ENCODE measurements around the gene SERPINB5. TPM values are rescaled to one million over a fixed set of nuclear protein-coding genes. Genes with fewer than 3 reads are reported as not detected.

The SERPINB5 gene
- total RNA-seq, 1 donor from 2014 or later = not detected

- ATAC-seq = no peak
- no peak overlapping the region for H3K4me3 ChIP-seq
- H3K4me1 ChIP-seq = peaks cover 13% of the 10 kb centered on the region
- intact Hi-C loops (cut with DNase I) = no loop called here
- H3K27me3 ChIP-seq (ENCODE audit: low read depth) = no peaks in the 10 kb centered on the region
- no peak for DNase-seq
- TF ChIP-seq, protein P1, sequence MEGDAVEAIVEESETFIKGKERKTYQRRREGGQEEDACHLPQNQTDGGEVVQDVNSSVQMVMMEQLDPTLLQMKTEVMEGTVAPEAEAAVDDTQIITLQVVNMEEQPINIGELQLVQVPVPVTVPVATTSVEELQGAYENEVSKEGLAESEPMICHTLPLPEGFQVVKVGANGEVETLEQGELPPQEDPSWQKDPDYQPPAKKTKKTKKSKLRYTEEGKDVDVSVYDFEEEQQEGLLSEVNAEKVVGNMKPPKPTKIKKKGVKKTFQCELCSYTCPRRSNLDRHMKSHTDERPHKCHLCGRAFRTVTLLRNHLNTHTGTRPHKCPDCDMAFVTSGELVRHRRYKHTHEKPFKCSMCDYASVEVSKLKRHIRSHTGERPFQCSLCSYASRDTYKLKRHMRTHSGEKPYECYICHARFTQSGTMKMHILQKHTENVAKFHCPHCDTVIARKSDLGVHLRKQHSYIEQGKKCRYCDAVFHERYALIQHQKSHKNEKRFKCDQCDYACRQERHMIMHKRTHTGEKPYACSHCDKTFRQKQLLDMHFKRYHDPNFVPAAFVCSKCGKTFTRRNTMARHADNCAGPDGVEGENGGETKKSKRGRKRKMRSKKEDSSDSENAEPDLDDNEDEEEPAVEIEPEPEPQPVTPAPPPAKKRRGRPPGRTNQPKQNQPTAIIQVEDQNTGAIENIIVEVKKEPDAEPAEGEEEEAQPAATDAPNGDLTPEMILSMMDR (IDR thresholded peaks at IDR 0.05) = no peak
- no peaks in the 10 kb centered on the region for H3K9me3 ChIP-seq
- H3K36me3 ChIP-seq = no peaks in the 10 kb centered on the region
- no peak overlapping the region for H3K27ac ChIP-seq
These were observed 75.0 kb downstream of the SERPINB5 start for GRCh38 chr18:63551769-63552168.

DNA sequence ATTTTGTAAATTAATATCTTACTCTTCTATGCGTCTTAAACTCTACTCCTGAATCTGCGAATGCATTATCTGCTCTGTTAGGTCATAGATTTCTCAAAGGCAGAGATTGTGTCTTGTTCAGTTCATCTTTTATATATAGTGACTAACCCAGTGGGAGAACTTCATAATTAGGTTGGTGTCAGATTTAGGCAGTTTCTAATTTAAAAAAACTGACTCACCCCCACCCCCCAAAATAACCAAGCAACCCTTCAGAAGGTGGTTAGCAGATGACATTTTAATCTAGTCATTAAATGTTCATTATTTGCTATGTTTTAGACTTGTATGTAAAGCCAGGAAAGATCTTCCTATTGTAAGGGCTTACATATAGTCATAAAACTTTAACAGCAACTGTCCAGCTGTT is 75.8 kb downstream of the SERPINB5 start:
- DNase-seq (no peak), ATAC-seq (no peak)
- no peak overlapping the region for H3K27ac ChIP-seq
- no peak overlapping the region for H3K4me3 ChIP-seq
- TF ChIP-seq, protein P1 (IDR thresholded peaks at IDR 0.05) = no peak
- H3K4me1 ChIP-seq = peaks cover 13% of the 10 kb centered on the region
- H3K27me3 ChIP-seq (ENCODE audit: low read depth) = no peaks in the 10 kb centered on the region
- intact Hi-C loops (cut with DNase I) = no loop called here
- no peaks in the 10 kb centered on the region for H3K9me3 ChIP-seq
- H3K36me3 ChIP-seq = no peaks in the 10 kb centered on the region

DNA sequence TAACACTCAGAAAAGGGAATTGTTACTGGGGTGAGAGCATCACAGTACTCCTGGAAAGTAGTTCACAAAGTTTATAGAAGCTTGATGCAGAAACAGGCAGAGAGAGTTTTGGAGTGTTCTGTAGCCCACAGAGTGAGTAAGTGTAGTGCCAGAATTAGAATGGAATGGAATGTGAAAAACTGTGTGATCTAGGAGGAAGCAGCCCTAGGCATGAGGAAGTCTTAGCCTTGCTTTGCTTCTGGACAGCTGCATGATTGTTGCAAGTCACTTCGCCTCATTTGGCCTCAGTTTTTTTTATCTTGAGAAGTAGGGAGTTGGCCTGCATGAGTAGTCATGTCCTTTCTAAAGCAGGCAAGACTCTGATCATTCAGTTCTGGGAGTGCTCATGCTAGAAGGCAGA is 76.3 kb downstream of the SERPINB5 start:
- ATAC-seq (peak; percentile 93 to 95), DNase-seq (no peak)
- TF ChIP-seq, protein P1 (IDR thresholded peaks at IDR 0.05) = no peak
- peaks cover 13% of the 10 kb centered on the region for H3K4me1 ChIP-seq
- H3K27ac ChIP-seq = no peak overlapping the region
- H3K36me3 ChIP-seq = no peaks in the 10 kb centered on the region
- no peaks in the 10 kb centered on the region for H3K27me3 ChIP-seq (ENCODE audit: low read depth)
- intact Hi-C loops (cut with DNase I) = no loop called here
- no peaks in the 10 kb centered on the region for H3K9me3 ChIP-seq
- no peak overlapping the region for H3K4me3 ChIP-seq

Other genes with a start within 250 kb of the SERPINB5 start
- 11.0 TPM for gene BCL2, start 157.2 kb upstream of the SERPINB5 start, total RNA-seq
- 68.5 TPM for gene KDSR, start 109.8 kb upstream of the SERPINB5 start, total RNA-seq
- 63.6 TPM for gene VPS4B, start 54.5 kb upstream of the SERPINB5 start, total RNA-seq
- gene SERPINB12, start 65.4 kb downstream of the SERPINB5 start, total RNA-seq = not detected
- not detected for gene SERPINB13, start 110.4 kb downstream of the SERPINB5 start, total RNA-seq
- not detected for gene SERPINB4, start 167.3 kb downstream of the SERPINB5 start, total RNA-seq
- gene SERPINB3, start 184.9 kb downstream of the SERPINB5 start, total RNA-seq = not detected
- gene SERPINB11, start 226.0 kb downstream of the SERPINB5 start, total RNA-seq = 0.77 TPM